Cerebellar nuclear complex (tissue), 1 donor: Measurements from ENCODE around the gene NUDT16.

ENCODE experiments used
- DNase-seq, 2 experiments: peaks; one replicate each; lab custom pipeline; 2025; lab: John Stamatoyannopoulos, UW

Gene NUDT16

DNA sequence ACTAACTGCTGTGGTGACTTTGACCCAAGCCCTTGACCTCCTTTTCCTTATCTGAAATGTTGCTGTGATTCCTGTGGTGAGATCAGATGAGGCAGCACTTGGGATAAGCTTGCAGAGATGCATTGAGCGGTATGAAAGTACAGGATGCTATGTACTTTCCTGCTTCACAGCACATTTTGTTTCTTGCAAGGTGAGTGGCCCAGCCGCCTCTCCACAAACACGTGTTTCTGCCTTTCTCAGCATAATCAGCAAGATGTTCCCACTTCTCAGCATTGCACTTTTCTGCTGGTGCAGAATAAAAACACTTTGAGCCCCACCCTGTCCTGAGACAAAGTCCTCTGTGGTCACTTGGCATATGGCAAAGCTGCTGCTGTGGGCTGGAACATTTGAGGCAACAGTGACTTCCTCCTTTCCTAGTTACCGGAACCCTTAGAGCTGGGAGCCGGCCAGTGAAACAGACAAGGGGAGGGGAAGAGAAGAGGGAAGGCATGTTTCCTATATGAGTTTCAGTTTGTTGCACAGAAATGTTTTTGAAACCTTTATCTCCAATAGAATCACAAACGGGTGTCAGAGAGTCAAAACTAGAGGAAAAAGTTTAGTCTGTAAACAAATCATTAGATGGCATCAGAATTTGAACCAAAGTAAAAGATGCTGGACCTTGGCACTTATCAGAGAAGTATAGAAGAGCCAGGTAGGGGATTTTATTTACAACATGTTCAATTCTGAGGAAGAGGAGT lies 5.0 kb downstream of the NUDT16 start:
- DNase-seq: no peak

DNA sequence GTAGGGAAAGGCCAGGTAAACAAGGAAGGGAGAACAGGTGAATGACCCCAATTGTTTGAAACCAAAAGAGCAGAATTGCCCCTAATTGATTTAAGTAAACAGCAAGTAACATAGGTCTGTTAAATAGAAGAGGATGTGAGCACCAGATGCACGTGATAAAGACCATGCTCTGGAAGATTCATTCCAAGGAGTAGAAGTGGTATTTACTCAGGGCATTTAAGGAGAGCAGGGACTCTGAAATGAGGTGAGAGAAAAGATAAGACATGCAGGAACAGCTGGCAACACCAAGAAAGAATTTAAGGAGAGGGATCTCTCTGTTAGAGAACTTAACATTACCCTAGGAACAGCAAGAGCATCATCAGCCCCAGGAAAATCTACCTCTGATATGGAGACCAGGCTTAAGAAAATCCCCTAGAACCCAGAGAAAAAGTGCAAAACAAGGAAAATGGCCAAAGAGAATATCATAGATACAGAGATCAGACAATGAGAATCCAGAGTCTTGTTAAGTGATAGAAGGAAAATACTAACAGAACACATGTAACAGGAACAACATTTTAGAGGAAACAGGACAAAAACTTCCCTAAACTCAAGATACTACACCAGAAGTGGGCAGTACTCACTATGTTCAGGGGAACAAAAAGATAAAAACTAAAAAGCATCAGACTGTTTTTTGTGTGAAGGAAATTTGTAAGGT lies 6.4 kb downstream of the NUDT16 start:
- DNase-seq: no peak

- DNase-seq: no peak
Measured at GRCh38 chr3:131388490-131388799, 6.9 kb downstream of the NUDT16 start.

DNA sequence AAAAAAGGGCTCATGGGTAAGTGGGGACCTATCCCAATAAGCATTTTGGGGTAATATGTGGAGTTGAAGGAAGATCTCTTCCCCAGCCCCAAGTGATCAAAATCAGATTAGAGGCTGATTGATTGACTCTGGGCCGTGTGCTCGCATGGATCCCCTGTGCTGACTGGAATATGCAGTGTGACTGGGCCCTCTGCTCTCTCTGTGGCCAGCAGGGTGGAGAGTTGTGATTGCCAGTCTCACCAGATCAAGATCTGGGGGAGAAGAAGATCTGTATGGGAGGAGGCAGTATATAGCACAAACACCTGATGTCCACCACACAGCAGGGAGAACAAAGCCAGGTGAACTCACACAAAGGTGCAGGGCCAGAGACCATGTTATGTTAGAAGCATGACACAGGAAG lies 8.8 kb downstream of the NUDT16 start:
- DNase-seq: no peak

GRCh38 chr3:131393051-131393450 lies 11.5 kb downstream of the NUDT16 start:
- DNase-seq: no peak

- DNase-seq: no peak
Measured at GRCh38 chr3:131393868-131394267, 12.3 kb downstream of the NUDT16 start.

DNA sequence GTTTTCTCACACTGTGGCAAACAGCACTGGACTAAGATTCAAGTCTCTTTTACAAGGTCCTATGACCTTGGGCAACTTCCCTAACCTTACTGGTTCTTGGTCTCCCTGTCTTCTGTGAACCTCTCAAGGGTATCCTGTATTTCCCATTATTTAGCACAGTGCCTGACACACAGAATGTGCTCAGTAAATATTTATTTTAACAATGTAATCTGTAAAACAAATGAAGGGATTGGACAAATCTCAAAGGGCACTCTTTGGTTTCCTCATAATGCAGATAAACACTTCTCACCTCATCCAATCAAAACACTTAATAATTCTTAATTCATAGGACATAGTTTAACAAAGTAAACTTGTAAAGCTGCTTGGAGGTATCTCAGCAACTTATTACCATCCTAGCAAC lies 12.8 kb downstream of the NUDT16 start:
- no peak for DNase-seq

DNA sequence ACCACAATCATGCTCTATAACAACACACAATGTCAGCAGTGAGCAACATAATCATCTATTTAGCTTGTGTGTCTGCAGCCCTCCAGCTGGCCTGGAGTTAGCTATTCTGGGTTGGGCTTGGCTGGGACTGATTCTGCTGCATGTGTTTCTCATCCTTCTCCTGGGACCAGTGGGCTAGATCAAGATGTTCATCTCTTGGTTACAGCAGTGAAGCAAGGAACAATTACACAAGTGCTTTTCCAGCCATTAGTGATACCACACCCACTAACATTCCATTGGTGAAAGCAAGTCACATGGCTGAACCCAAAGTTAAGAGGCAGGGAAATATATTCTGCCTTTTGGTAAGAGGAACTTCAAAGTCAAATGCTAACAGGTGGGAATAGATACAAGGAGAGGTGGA lies 14.6 kb downstream of the NUDT16 start:
- DNase-seq: no peak

DNA sequence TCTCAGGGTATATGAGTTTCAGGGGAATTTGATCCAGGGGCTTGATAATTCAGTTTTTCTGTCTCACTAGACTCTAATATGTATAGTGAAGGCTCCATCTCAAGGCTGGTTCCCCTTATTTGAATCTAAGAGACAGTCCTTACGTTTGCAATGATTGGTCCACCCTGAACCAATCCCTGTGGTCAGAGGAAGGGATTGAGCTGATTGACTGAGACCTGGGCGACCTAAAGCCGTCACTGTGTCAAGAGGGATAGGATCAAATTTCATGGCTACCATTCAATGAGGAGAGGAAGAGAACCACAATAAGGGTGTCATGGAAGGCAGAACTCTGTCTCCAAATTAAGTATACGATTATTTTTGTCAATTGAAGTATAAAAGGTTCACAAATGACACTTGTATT lies 16.3 kb downstream of the NUDT16 start:
- no peak for DNase-seq

DNA sequence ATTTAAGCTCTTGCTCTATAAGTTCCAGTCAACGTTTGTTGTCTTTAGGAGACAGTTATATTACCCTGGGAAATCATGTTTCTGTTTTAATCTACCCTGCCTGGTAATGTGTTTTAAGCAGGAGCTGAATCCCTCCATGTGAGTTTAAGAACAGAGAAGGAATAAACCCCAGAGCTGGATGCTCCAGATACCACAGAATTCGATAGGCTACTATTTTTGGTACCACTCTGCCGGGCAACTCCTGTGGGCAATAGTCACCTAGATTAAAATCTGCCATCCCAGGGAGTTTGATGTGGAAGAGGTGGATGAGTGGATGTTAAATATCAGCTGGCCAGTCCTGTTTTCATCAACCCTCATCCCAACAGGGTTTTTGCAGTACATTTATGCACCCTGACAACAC lies 20.4 kb downstream of the NUDT16 start:
- DNase-seq: no peak

DNA sequence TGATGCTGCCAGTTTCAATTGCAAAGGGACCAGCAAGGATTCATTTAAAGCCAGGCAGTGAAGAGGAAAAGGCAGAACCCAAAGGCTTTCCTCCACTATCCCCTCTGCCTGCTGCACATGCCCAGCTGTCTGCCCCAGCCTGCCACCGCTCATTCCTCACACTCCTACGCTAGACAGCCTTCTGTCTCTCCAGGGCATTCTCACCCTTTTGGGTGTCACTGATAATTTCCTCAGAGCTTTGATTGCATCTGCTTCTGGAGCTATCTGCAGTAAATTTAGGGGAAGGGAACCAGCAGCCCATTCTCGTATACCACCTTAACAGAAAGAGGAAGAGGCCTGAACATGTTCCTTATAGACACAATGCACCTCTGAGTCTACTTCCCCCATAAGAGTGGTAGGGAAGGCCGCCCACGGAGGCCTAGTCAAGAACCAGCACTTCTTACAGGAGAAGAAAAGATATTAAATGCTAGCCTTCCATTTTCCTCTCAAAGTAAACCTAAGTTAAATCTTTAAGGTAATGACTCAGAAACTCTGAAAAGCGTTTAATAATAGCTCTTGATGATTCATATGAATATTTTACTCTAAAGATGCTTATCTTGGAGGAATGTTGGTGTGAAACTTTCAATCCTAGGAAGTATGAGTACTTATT lies 20.9 kb downstream of the NUDT16 start:
- no peak for DNase-seq

DNA sequence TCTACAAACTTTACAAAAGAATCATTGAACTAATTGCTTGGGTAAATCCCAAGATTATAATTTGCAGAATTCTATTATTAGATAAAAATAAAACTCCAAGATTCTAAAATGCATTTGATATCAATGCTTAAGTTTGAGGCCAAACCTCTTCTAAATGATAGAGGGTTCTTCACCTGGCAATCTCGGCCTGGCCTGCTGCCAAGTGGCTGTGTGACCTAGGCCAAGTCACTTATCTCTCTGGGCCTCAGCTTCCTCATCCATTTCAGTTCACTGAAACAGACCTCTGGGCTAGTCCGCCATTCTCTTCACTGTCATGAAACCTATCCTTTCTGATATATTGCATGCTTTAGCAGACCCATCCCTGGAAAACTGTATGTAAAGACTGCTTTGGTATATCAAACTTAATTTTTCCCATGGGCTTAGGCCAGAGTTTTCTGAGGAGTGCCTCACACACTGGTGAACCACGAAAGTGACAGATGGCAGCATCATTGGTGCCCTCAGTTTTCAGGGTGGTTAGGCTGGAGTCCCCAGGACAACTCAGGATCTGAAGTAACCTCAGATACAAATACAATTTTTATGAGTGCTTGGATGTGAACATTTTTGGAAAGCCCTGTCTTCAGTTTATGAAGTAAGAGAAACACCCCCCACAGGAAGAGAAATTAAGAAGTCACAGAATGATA lies 21.8 kb downstream of the NUDT16 start:
- DNase-seq: no peak

GRCh38 chr3:131405411-131405810 lies 23.8 kb downstream of the NUDT16 start:
- no peak for DNase-seq

DNA sequence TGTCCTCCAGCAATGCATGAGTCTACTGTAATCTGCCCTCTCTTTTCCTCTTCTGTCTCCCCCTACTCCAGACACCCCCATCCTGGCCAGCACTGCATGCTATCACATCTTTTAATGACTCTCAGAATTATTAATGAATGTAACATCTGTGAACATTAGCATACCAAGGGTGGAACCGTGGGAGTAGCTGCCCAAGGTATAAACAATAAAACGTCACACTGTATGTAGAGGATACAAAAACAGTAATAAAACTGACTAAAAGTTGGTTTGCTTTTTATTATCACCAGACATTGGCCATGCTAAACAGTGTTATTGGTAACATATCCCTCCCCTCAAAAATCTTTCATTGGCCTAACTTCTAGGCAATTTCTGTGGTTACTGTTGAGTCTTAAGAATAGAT lies 24.7 kb downstream of the NUDT16 start:
- DNase-seq: no peak

- no peak for DNase-seq
Measured at GRCh38 chr3:131417751-131418150, 36.2 kb downstream of the NUDT16 start.

- DNase-seq: no peak
Measured at GRCh38 chr3:131421301-131421700, 39.7 kb downstream of the NUDT16 start.

- no peak for DNase-seq
Measured at GRCh38 chr3:131421957-131422498, 40.5 kb downstream of the NUDT16 start.

- DNase-seq: no peak
Measured at GRCh38 chr3:131427226-131427625, 45.7 kb downstream of the NUDT16 start.

- DNase-seq: no peak
Measured at GRCh38 chr3:131431754-131432153, 50.2 kb downstream of the NUDT16 start.

GRCh38 chr3:131432441-131432840 lies 50.9 kb downstream of the NUDT16 start:
- no peak for DNase-seq

GRCh38 chr3:131435000-131435399 lies 53.4 kb downstream of the NUDT16 start:
- DNase-seq: no peak
